Gastroesophageal sphincter (tissue), 3 donors: ENCODE results near the gene BLMH.

Experiments
- CTCF ChIP-seq, 4 experiments: fragments of 200-600 bp in 2 of 4; fragments of 450-650 bp in 2 of 4; sonication (generic) in 1 of 4; IDR thresholded peaks; one replicate each; pipeline ENCODE4 v1.5.1; 2017 to 2019; ENCODE audit warnings: antibody characterized with exemption in 4 of 4, mild to moderate bottlenecking in 2 of 4, moderate library complexity in 2 of 4
- EP300 ChIP-seq: sonication (generic); formaldehyde crosslinking; IDR thresholded peaks from one replicate; pipeline ENCODE4 v1.6.1; 2017; ENCODE audit warnings: antibody characterized with exemption, mild to moderate bottlenecking
- POLR2A ChIP-seq, 2 donors: fragments of 450-650 bp; IDR thresholded peaks; one replicate each; pipeline ENCODE4 v1.6.1; 2017; ENCODE audit warnings: antibody characterized with exemption in 2 of 2, mild to moderate bottlenecking in 2 of 2, moderate library complexity in 1 of 2

GRCh38 chr17:30240177-30240576 is 51.6 kb downstream of the BLMH start:
- no peak for TF ChIP-seq CTCF (IDR thresholded peaks at IDR 0.05)
- no peak for TF ChIP-seq POLR2A (IDR thresholded peaks at IDR 0.05)
- TF ChIP-seq EP300 = no peak
